Measurements from ENCODE around the gene ZNF708. TPM values are rescaled to one million over a fixed set of nuclear protein-coding genes. Genes with fewer than 3 reads are reported as not detected.

ZNF708 gene
- total and polyA plus RNA-seq, 2 of the 8 experiments (the other 6 are each of a cell fraction or from before 2014, with no cell fraction given): 4.1 to 40.0 TPM

GRCh38 chr19:21260164-21260847, 68.9 kb downstream of the ZNF708 start (continued):
- no peak for TF ChIP-seq CHD7 (IDR thresholded peaks at IDR 0.05; ENCODE audit: insufficient replicate concordance, low read length)
- no peak for TF ChIP-seq TAF7 (optimal IDR thresholded peaks at IDR 0.05; ENCODE audit: borderline replicate concordance, low read depth, low read length)
- no peak for TF ChIP-seq SAP30 (IDR thresholded peaks at IDR 0.05; ENCODE audit: insufficient read depth, insufficient replicate concordance, low read length)
- TF ChIP-seq RBBP5 (IDR thresholded peaks at IDR 0.05; ENCODE audit: borderline replicate concordance, low read depth, low read length): no peak
- TF ChIP-seq PHF8 (conservative IDR thresholded peaks at IDR 0.05; ENCODE audit: low read depth, low read length): no peak
- no peak for TF ChIP-seq SRF (IDR thresholded peaks at IDR 0.05; ENCODE audit: low read depth, low read length)
- TF ChIP-seq EZH2 (IDR thresholded peaks at IDR 0.05; ENCODE audit: low read depth, low read length, severe bottlenecking): no peak
- no peak for TF ChIP-seq BCL11A (IDR thresholded peaks at IDR 0.05; ENCODE audit: low read depth in 2 of 2, low read length in 2 of 2)
- no peak for TF ChIP-seq TAF1 (IDR thresholded peaks at IDR 0.05; ENCODE audit: low read depth, low read length)
- TF ChIP-seq RNF2 (IDR thresholded peaks at IDR 0.05; ENCODE audit: borderline replicate concordance, low read depth, low read length, missing control alignments, poor library complexity, severe bottlenecking): no peak
